ENCODE measurements around the gene SLC25A34.

DNA sequence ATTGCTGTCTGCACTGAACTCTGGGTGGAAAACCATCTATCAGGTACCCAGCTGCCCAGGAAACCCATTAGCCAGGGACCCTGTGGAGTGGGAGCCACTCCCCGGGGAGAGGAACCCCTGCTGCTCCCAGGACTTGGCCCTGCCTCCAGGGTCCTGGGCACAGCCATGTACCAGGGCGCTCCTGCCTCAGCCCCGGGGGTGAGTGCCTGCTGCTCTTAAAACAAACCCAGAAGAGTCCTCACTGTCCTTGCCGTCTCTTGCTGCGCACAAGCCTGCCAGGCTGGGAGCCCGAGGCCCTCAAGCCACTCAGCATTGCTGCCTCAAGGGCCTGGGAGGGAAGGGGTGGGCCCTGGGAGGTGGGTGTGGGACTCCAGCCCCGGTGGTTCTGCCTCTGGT is 3.4 kb upstream of the SLC25A34 start:
- TF ChIP-seq, protein P1, sequence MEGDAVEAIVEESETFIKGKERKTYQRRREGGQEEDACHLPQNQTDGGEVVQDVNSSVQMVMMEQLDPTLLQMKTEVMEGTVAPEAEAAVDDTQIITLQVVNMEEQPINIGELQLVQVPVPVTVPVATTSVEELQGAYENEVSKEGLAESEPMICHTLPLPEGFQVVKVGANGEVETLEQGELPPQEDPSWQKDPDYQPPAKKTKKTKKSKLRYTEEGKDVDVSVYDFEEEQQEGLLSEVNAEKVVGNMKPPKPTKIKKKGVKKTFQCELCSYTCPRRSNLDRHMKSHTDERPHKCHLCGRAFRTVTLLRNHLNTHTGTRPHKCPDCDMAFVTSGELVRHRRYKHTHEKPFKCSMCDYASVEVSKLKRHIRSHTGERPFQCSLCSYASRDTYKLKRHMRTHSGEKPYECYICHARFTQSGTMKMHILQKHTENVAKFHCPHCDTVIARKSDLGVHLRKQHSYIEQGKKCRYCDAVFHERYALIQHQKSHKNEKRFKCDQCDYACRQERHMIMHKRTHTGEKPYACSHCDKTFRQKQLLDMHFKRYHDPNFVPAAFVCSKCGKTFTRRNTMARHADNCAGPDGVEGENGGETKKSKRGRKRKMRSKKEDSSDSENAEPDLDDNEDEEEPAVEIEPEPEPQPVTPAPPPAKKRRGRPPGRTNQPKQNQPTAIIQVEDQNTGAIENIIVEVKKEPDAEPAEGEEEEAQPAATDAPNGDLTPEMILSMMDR (IDR thresholded peaks at IDR 0.05; ENCODE audit: insufficient read depth, low read length) = no peak
- TF ChIP-seq GABPA (IDR thresholded peaks at IDR 0.05; ENCODE audit: low read depth) (no peak), POLR2AphosphoS5 (IDR thresholded peaks at IDR 0.05; ENCODE audit: low read depth) (no peak), SPI1 (IDR thresholded peaks at IDR 0.05; ENCODE audit: borderline replicate concordance, low read depth) (no peak)
- TF ChIP-seq, protein P2, sequence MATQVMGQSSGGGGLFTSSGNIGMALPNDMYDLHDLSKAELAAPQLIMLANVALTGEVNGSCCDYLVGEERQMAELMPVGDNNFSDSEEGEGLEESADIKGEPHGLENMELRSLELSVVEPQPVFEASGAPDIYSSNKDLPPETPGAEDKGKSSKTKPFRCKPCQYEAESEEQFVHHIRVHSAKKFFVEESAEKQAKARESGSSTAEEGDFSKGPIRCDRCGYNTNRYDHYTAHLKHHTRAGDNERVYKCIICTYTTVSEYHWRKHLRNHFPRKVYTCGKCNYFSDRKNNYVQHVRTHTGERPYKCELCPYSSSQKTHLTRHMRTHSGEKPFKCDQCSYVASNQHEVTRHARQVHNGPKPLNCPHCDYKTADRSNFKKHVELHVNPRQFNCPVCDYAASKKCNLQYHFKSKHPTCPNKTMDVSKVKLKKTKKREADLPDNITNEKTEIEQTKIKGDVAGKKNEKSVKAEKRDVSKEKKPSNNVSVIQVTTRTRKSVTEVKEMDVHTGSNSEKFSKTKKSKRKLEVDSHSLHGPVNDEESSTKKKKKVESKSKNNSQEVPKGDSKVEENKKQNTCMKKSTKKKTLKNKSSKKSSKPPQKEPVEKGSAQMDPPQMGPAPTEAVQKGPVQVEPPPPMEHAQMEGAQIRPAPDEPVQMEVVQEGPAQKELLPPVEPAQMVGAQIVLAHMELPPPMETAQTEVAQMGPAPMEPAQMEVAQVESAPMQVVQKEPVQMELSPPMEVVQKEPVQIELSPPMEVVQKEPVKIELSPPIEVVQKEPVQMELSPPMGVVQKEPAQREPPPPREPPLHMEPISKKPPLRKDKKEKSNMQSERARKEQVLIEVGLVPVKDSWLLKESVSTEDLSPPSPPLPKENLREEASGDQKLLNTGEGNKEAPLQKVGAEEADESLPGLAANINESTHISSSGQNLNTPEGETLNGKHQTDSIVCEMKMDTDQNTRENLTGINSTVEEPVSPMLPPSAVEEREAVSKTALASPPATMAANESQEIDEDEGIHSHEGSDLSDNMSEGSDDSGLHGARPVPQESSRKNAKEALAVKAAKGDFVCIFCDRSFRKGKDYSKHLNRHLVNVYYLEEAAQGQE (IDR thresholded peaks at IDR 0.05; ENCODE audit: insufficient replicate concordance, low read depth) = no peak

Measured in HL-60 (cell line).